HepG2 (cell line): ENCODE data around the gene GALNT8. TPM values are rescaled to one million over a fixed set of nuclear protein-coding genes. Genes with fewer than 3 reads are reported as not detected.

ENCODE experiments used
- ATAC-seq: fragments of 200-7000 bp; cut with Tn5 transposase; 3 replicates; pipeline ENCODE4 v1.9.1; 2020; ENCODE audit warnings: mild to moderate bottlenecking, moderate library complexity
- BruUV-seq: library from RNA; stranded (reverse); fragments of 400-500 nt; replicated peaks from 2 replicates; lab custom pipeline; 2021; lab: Mats Ljungman, UMichigan
- CTCF ChIA-PET: fragments of 300-600 bp; formaldehyde crosslinking; extraction: SDS; loops from one replicate; lab custom pipeline; 2021; ENCODE audit warnings: low total read pairs, inconsistent platforms, low intra/inter-chr PET ratio; lab: Yijun Ruan, JAX
- POLR2A ChIA-PET: fragments of 350-600 bp; sonication (Branson Sonifier 250); formaldehyde crosslinking; loops from one replicate; lab custom pipeline; 2020; ENCODE audit warnings: antibody characterized with exemption, inconsistent platforms; lab: Yijun Ruan, JAX
- DNase-seq: peaks from one replicate; pipeline ENCODE4 v3.0.0-alpha.2; 2015; ENCODE audit warnings: low spot score
- FAIRE-seq: peaks from 3 replicates; lab custom pipeline; 2011; peaks lifted over from hg19 to GRCh38; lab: Jason Lieb, UNC
- H2AFZ ChIP-seq: one replicate; pipeline ENCODE4 v1.6.1; 2011; ENCODE audit warnings: low read length, inconsistent platforms
- H3K27ac ChIP-seq: fragments of 300-600 bp; 3 replicates; pipeline ENCODE4 v1.8.0; 2011; ENCODE audit warnings: mixed run types, mild to moderate bottlenecking, mixed read lengths, low read length, inconsistent platforms; ENCODE audit not compliant: insufficient read depth; ENCODE audit errors: extremely low read length
- H3K27me3 ChIP-seq, 2 experiments: fragments of 200-600 bp in 1 of 2; 2 replicates in 1 of 2; 3 replicates in 1 of 2; pipeline versions ENCODE4 v1.6.0 to v1.8.0; 2011; ENCODE audit warnings: low read length in 2 of 2, mild to moderate bottlenecking in 2 of 2, moderate library complexity in 2 of 2, inconsistent platforms in 1 of 2; ENCODE audit not compliant: insufficient read depth in 2 of 2, control insufficient read depth in 1 of 2
- H3K36me3 ChIP-seq, 2 experiments: fragments of 200-600 bp in 1 of 2; replicated peaks in 1 of 2; 2 replicates in 1 of 2; 3 replicates in 1 of 2; pipeline versions ENCODE4 v1.5.1 to v1.8.0; 2011; ENCODE audit warnings: low read length in 2 of 2, inconsistent platforms in 1 of 2; ENCODE audit not compliant: insufficient read depth in 2 of 2, control insufficient read depth in 1 of 2
- H3K4me1 ChIP-seq: 2 replicates; pipeline ENCODE4 v1.5.1; 2012; ENCODE audit warnings: low read length, inconsistent platforms; ENCODE audit not compliant: insufficient read depth
- H3K4me2 ChIP-seq: 2 replicates; pipeline ENCODE4 v1.6.0; 2011; ENCODE audit warnings: low read depth, low read length, inconsistent platforms
- H3K4me3 ChIP-seq, 3 experiments: fragments of 200-600 bp in 1 of 3; sonication (generic), shearing (Covaris generic) in 1 of 3; replicated peaks in 1 of 3; 2 replicates each; pipeline ENCODE4 v1.5.1; 2011 to 2016; ENCODE audit warnings: low read length in 3 of 3, inconsistent platforms in 2 of 3, low read depth in 2 of 3, mild to moderate bottlenecking in 2 of 3, control low read depth in 1 of 3, mixed read lengths in 1 of 3; ENCODE audit not compliant: insufficient read depth in 1 of 3
- H3K79me2 ChIP-seq: one replicate; pipeline ENCODE4 v1.6.1; 2011; ENCODE audit warnings: low read length, inconsistent platforms; ENCODE audit not compliant: insufficient read depth
- H3K9ac ChIP-seq: 2 replicates; pipeline ENCODE4 v1.6.0; 2011; ENCODE audit warnings: mild to moderate bottlenecking, low read depth, low read length, inconsistent platforms; ENCODE audit not compliant: insufficient read depth
- H3K9me3 ChIP-seq: 2 replicates; pipeline ENCODE4 v1.5.1; 2012; ENCODE audit warnings: mild to moderate bottlenecking, low read length
- H4K20me1 ChIP-seq: 2 replicates; pipeline ENCODE4 v1.6.0; 2011; ENCODE audit warnings: inconsistent platforms, mild to moderate bottlenecking, low read length, moderate library complexity; ENCODE audit not compliant: insufficient read depth
- AHDC1 ChIP-seq: sonication (generic); formaldehyde crosslinking; IDR thresholded peaks from 2 replicates; pipeline ENCODE4 v1.5.1; 2020; ENCODE audit warnings: mild to moderate bottlenecking, missing genetic modification reagents, borderline replicate concordance
- ARID2 ChIP-seq: sonication (generic); formaldehyde crosslinking; IDR thresholded peaks from 2 replicates; pipeline ENCODE4 v1.8.1; 2022; ENCODE audit warnings: mild to moderate bottlenecking, missing genetic modification reagents, borderline replicate concordance
- ATF6 ChIP-seq: sonication (generic); formaldehyde crosslinking; conservative IDR thresholded peaks from 2 replicates; pipeline ENCODE4 v1.4.0; 2020; ENCODE audit warnings: missing genetic modification reagents
- HMGXB4 ChIP-seq, 2 experiments: sonication (generic) in 1 of 2; formaldehyde crosslinking in 1 of 2; IDR thresholded peaks; 2 replicates each; pipeline versions ENCODE4 v1.4.0 to v1.6.1; 2018 to 2020; ENCODE audit warnings: missing genetic modification reagents in 2 of 2, borderline replicate concordance in 1 of 2, low read depth in 1 of 2, mild to moderate bottlenecking in 1 of 2, missing biosample characterization in 1 of 2
- MED1 ChIP-seq: sonication (generic); formaldehyde crosslinking; IDR thresholded peaks from 2 replicates; pipeline ENCODE4 v1.4.0; 2020; ENCODE audit warnings: missing genetic modification reagents
- MLX ChIP-seq: IDR thresholded peaks from 2 replicates; pipeline ENCODE4 v1.6.1; 2016
- MTA1 ChIP-seq: sonication (generic); formaldehyde crosslinking; IDR thresholded peaks from 2 replicates; pipeline ENCODE4 v1.4.0; 2020; ENCODE audit warnings: missing genetic modification reagents, mild to moderate bottlenecking, borderline replicate concordance
- PITX1 ChIP-seq: sonication (generic); formaldehyde crosslinking; IDR thresholded peaks from 2 replicates; pipeline ENCODE4 v1.5.1; 2020; ENCODE audit warnings: mild to moderate bottlenecking, missing genetic modification reagents
- SMARCC2 ChIP-seq: fragments of 450-650 bp; IDR thresholded peaks from 2 replicates; pipeline ENCODE4 v1.6.1; 2017; ENCODE audit warnings: antibody characterized with exemption, mild to moderate bottlenecking
- SOX5 ChIP-seq: IDR thresholded peaks from 2 replicates; pipeline ENCODE4 v1.6.1; 2016; ENCODE audit warnings: borderline replicate concordance
- WIZ ChIP-seq: sonication (generic); formaldehyde crosslinking; IDR thresholded peaks from 2 replicates; pipeline ENCODE4 v1.5.1; 2020; ENCODE audit warnings: mild to moderate bottlenecking, missing genetic modification reagents
- ZNF3 ChIP-seq: IDR thresholded peaks from 2 replicates; pipeline ENCODE4 v1.7.0; 2017; ENCODE audit warnings: inconsistent platforms
- ZNF670 ChIP-seq: sonication (generic); formaldehyde crosslinking; IDR thresholded peaks from 2 replicates; pipeline ENCODE4 v1.8.0; 2022; ENCODE audit warnings: mild to moderate bottlenecking, missing genetic modification reagents, borderline replicate concordance
- ZNF674 ChIP-seq: sonication (generic); formaldehyde crosslinking; IDR thresholded peaks from 2 replicates; pipeline ENCODE4 v1.5.0; 2020; ENCODE audit warnings: low read depth, mild to moderate bottlenecking, missing genetic modification reagents
- ZNF777 ChIP-seq: sonication (generic); formaldehyde crosslinking; IDR thresholded peaks from 2 replicates; pipeline ENCODE4 v1.4.0; 2020; ENCODE audit warnings: missing genetic modification reagents
- ZSCAN20 ChIP-seq: sonication (generic); formaldehyde crosslinking; IDR thresholded peaks from 2 replicates; pipeline ENCODE4 v1.4.0; 2020; ENCODE audit warnings: missing genetic modification reagents, mild to moderate bottlenecking, borderline replicate concordance
- WGBS: methylation state at CpG from one replicate; pipeline ENCODE4 v1.1.6; 2017; ENCODE audit warnings: low lambda C conversion rate; 5-methylcytosine and 5-hydroxymethylcytosine counted together
- in situ Hi-C: cut with HindIII; loops from 2 replicates; pipeline ENCODE4 v1.10.0; 2017; ENCODE audit warnings: low pct_unique_long_range_greater_than_20kb; ENCODE audit not compliant: extremely low pct_ligation_motif_present
- intact Hi-C: fragments of 100-400 bp; cut with micrococcal nuclease; formaldehyde crosslinking; loops from one replicate; pipeline ENCODE4 v1.10.0; 2022; ENCODE audit not compliant: unreplicated experiment
- polyA plus RNA-seq, 8 experiments: library from polyadenylated mRNA; depleted of rRNA in 3 of 8; stranded (reverse) in 7 of 8; unstranded in 1 of 8; fragments of >200 nt; fragmentation: Illumina TruSeq in 4 of 8; extraction: Trizol in 4 of 8; gene quantifications; 2 replicates each; pipeline versions ENCODE4 v1.2.1 to v1.2.3, GENCODE V29; 2011 to 2016; ENCODE audit warnings: low read depth in 4 of 8, missing spikeins in 1 of 8, mixed read lengths in 1 of 8; ENCODE audit not compliant: insufficient read depth in 1 of 8
- total RNA-seq, 5 experiments: library from RNA; depleted of rRNA; stranded (reverse); fragments of >200 nt; fragmentation: Illumina TruSeq; extraction: Trizol; gene quantifications; 2 replicates each; pipeline ENCODE4 v1.2.3, GENCODE V29; 2016; ENCODE audit warnings: low read depth in 1 of 5

Gene GALNT8
- total and polyA plus RNA-seq, 2 of the 13 experiments (the other 11 are each of a cell fraction or from before 2014, with no cell fraction given): 0.45 TPM; not detected in 1

GRCh38 chr12:4736091-4736490 lies 15.9 kb downstream of the GALNT8 start:
- no peak for ATAC-seq
- FAIRE-seq: no peak
- intact Hi-C loops: no loop called here
- no peak for TF ChIP-seq MLX
- no peak for TF ChIP-seq ZNF674 (CRISPR knock-in tag)
- TF ChIP-seq ZNF670 (CRISPR knock-in tag): no peak
- TF ChIP-seq ZNF777 (CRISPR knock-in tag): no peak
- no peak for TF ChIP-seq HMGXB4 (CRISPR knock-in tag; IDR thresholded peaks at IDR 0.05; ENCODE audit: borderline replicate concordance in 1 of 2, low read depth in 1 of 2)
- TF ChIP-seq PITX1 (CRISPR knock-in tag): no peak
- no peak for TF ChIP-seq SOX5 (CRISPR knock-in tag)
- no peak for TF ChIP-seq ZSCAN20 (CRISPR knock-in tag)
- TF ChIP-seq ZNF3 (CRISPR knock-in tag): no peak
- TF ChIP-seq AHDC1 (CRISPR knock-in tag): no peak
- TF ChIP-seq MED1 (CRISPR knock-in tag): no peak
- no peak for TF ChIP-seq SMARCC2
- no peak for TF ChIP-seq MTA1 (CRISPR knock-in tag)
- no peak for TF ChIP-seq WIZ (CRISPR knock-in tag)
- TF ChIP-seq ARID2 (CRISPR knock-in tag): no peak
- no peak for TF ChIP-seq ATF6

More at GRCh38 chr12:4736091-4736490, 15.9 kb downstream of the GALNT8 start:
- CTCF ChIA-PET: no interaction called here
- H3K36me3 ChIP-seq: no peaks in the 10 kb centered on the region
- 4% methylated on average over 1 of the region's 1 CpG for WGBS
- in situ Hi-C loops: no loop called here
- H3K27ac ChIP-seq: no peak overlapping the region
- no peak for DNase-seq
- no peak overlapping the region for H3K4me2 ChIP-seq
- no peaks in the 10 kb centered on the region for H3K4me1 ChIP-seq
- no peaks in the 10 kb centered on the region for H3K9me3 ChIP-seq
- H3K27me3 ChIP-seq: 0 out of 5 replicates have a peak, but pooled peaks cover 0 to 3% of the 10 kb centered on the region in 2 experiments
- no peaks in the 10 kb centered on the region for H4K20me1 ChIP-seq
- BruUV-seq: no TSS peak
- no peaks in the 10 kb centered on the region for H3K79me2 ChIP-seq
- POLR2A ChIA-PET: no interaction called here
- H3K9ac ChIP-seq: no peak overlapping the region
- no peak overlapping the region for H3K4me3 ChIP-seq
- H2AFZ ChIP-seq: no peak overlapping the region
